Panc1 (cell line): ENCODE data around the gene PSMD8. TPM values are rescaled to one million over a fixed set of nuclear protein-coding genes. Genes with fewer than 3 reads are reported as not detected.

Experiments
- ATAC-seq: fragments of 200-7000 bp; cut with Tn5 transposase; 2 replicates; pipeline ENCODE4 v1.9.1; 2020; ENCODE audit warnings: mild to moderate bottlenecking, moderate library complexity
- BruUV-seq: library from RNA; stranded (reverse); fragments of 400-500 nt; replicated peaks from 2 replicates; lab custom pipeline; 2021; lab: Mats Ljungman, UMichigan
- CTCF ChIA-PET: fragments of 300-600 bp; sonication (Branson Sonifier 250); formaldehyde crosslinking; loops from one replicate; lab custom pipeline; 2022; ENCODE audit warnings: antibody characterized with exemption; lab: Charles Lee
- POLR2A ChIA-PET: fragments of 300-600 bp; sonication (Branson Sonifier 250); formaldehyde crosslinking; loops from one replicate; lab custom pipeline; 2022; ENCODE audit warnings: antibody characterized with exemption; lab: Charles Lee
- DNase-seq: peaks from one replicate; pipeline ENCODE4 v3.0.0-alpha.2; 2010; ENCODE audit warnings: low read depth, low spot score
- H3K27ac ChIP-seq: 2 replicates; pipeline ENCODE4 v1.5.1; 2011; ENCODE audit warnings: mild to moderate bottlenecking, low read length, inconsistent platforms
- H3K27me3 ChIP-seq: fragments of 200-500 bp; sonication (Bioruptor generic); 2 replicates; pipeline ENCODE4 v1.6.0; 2014; ENCODE audit warnings: low read length, inconsistent platforms; ENCODE audit not compliant: control insufficient read depth, insufficient read depth
- H3K36me3 ChIP-seq: fragments of 200-500 bp; sonication (Bioruptor generic); 2 replicates; pipeline ENCODE4 v1.5.1; 2014; ENCODE audit warnings: inconsistent platforms, mild to moderate bottlenecking, low read length, moderate library complexity; ENCODE audit not compliant: control insufficient read depth, insufficient read depth
- H3K4me1 ChIP-seq: 2 replicates; pipeline ENCODE4 v1.5.1; 2011; ENCODE audit warnings: inconsistent platforms, mild to moderate bottlenecking, low read length, moderate library complexity; ENCODE audit not compliant: control insufficient read depth, insufficient read depth
- H3K4me3 ChIP-seq, 2 experiments: 2 replicates each; pipeline ENCODE4 v1.5.1; 2011 to 2012; ENCODE audit warnings: low read depth in 2 of 2, low read length in 2 of 2, mild to moderate bottlenecking in 2 of 2, inconsistent platforms in 1 of 2, moderate library complexity in 1 of 2
- H3K9me3 ChIP-seq: fragments of 200-500 bp; sonication (Bioruptor generic); 2 replicates; pipeline ENCODE4 v1.5.1; 2014; ENCODE audit warnings: low read depth, mild to moderate bottlenecking, inconsistent platforms, low read length, moderate library complexity; ENCODE audit not compliant: control insufficient read depth, insufficient read depth
- CTCF ChIP-seq: fragments of 450-650 bp; IDR thresholded peaks from 2 replicates; pipeline ENCODE4 v1.5.1; 2017; ENCODE audit warnings: mild to moderate bottlenecking
- POLR2AphosphoS5 ChIP-seq: IDR thresholded peaks from 2 replicates; pipeline ENCODE4 v1.6.1; 2012; ENCODE audit warnings: mild to moderate bottlenecking, low read depth, low read length, moderate library complexity
- REST ChIP-seq, 2 experiments: IDR thresholded peaks; 2 replicates each; pipeline ENCODE4 v1.6.1; 2011 to 2012; ENCODE audit warnings: low read depth in 2 of 2, control low read depth in 1 of 2, low read length in 1 of 2, mild to moderate bottlenecking in 1 of 2, moderate library complexity in 1 of 2; ENCODE audit not compliant: insufficient read depth in 1 of 2
- SIN3A ChIP-seq: IDR thresholded peaks from 2 replicates; pipeline ENCODE4 v1.6.1; 2012; ENCODE audit warnings: low read depth, mild to moderate bottlenecking, low read length, moderate library complexity, borderline replicate concordance; ENCODE audit not compliant: insufficient read depth
- TCF7L2 ChIP-seq: IDR thresholded peaks from 2 replicates; pipeline ENCODE4 v1.6.1; 2011; ENCODE audit warnings: mild to moderate bottlenecking, low read depth, low read length, inconsistent platforms
- in situ Hi-C: cut with HindIII; loops from 2 replicates; pipeline ENCODE4 v1.10.0; 2016; ENCODE audit warnings: low sequenced_read_pairs, low pct_unique_long_range_greater_than_20kb
- intact Hi-C: fragments of 100-400 bp; cut with micrococcal nuclease; formaldehyde crosslinking; loops from one replicate; pipeline ENCODE4 v1.10.0; 2022; ENCODE audit not compliant: unreplicated experiment
- total RNA-seq: library from RNA; stranded (reverse); gene quantifications from one replicate; pipeline ENCODE4 v1.2.1, GENCODE V29; 2021; ENCODE audit not compliant: unreplicated experiment

The PSMD8 gene
- total RNA-seq, 1 experiment from 2014 or later: 388 TPM

GRCh38 chr19:38429055-38429810, 54.9 kb downstream of the PSMD8 start:
- no peaks in the 10 kb centered on the region for H3K36me3 ChIP-seq
- no peaks in the 10 kb centered on the region for H3K27me3 ChIP-seq
- H3K9me3 ChIP-seq: no peaks in the 10 kb centered on the region
- H3K4me3 ChIP-seq: no peak overlapping the region
- DNase-seq: no peak
- intact Hi-C loops: no loop called here
- ChIA-PET POLR2A (interaction anchor here (0.7 kb wide), 2 partner anchors 22 to 161 kb away, joined by 3 read pairs; no protein-coding TSS in a partner anchor), CTCF (interaction anchor here (0.8 kb wide), 1 partner anchor 27 kb away, joined by 4 read pairs; the partner anchor contains the start of gene FAM98C)
- in situ Hi-C loops: no loop called here
- TF ChIP-seq TCF7L2 (no peak), REST (IDR thresholded peaks at IDR 0.05; ENCODE audit: insufficient read depth in 1 of 2, low read depth in 2 of 2, low read length in 1 of 2) (no peak), POLR2AphosphoS5 (no peak), SIN3A (no peak), CTCF (no peak)
- ATAC-seq: no peak; the same call in 1 of the 2 replicates
- H3K4me1 ChIP-seq: no peaks in the 10 kb centered on the region
- BruUV-seq: no TSS peak
- no peak overlapping the region for H3K27ac ChIP-seq

- no peaks in the 10 kb centered on the region for H3K9me3 ChIP-seq
- in situ Hi-C loops (no loop called here), intact Hi-C loops (no loop called here)
- H3K4me1 ChIP-seq: no peaks in the 10 kb centered on the region
- ATAC-seq (no peak), DNase-seq (no peak)
- no TSS peak for BruUV-seq
- TF ChIP-seq TCF7L2 (no peak), CTCF (no peak), POLR2AphosphoS5 (no peak), SIN3A (no peak), REST (IDR thresholded peaks at IDR 0.05; ENCODE audit: insufficient read depth in 1 of 2, low read depth in 2 of 2, low read length in 1 of 2) (no peak)
- CTCF ChIA-PET: no interaction called here
- H3K4me3 ChIP-seq: no peak overlapping the region
- POLR2A ChIA-PET: no interaction called here
- no peaks in the 10 kb centered on the region for H3K27me3 ChIP-seq
- no peaks in the 10 kb centered on the region for H3K36me3 ChIP-seq
- H3K27ac ChIP-seq: no peak overlapping the region
Observed at GRCh38 chr19:38429811-38430156, 55.4 kb downstream of the PSMD8 start.
